Breast epithelium (tissue), 4 donors: ENCODE measurements around the gene PKNOX2. TPM values are rescaled to one million over a fixed set of nuclear protein-coding genes. Genes with fewer than 3 reads are reported as not detected.

Experiments used
- DNase-seq, 2 donors: peaks; one replicate each; pipeline ENCODE4 v3.0.0-alpha.2; 2019; ENCODE audit warnings: low spot score in 2 of 2
- H3K27ac ChIP-seq, 2 donors: fragments of 200-600 bp; sonication (generic) in 1 of 2; one replicate each; pipeline ENCODE4 v1.5.1; 2016 to 2019; ENCODE audit warnings: mild to moderate bottlenecking in 1 of 2
- H3K27me3 ChIP-seq, 2 donors: fragments of 200-600 bp; sonication (generic) in 1 of 2; one replicate each; pipeline versions ENCODE4 v1.5.1 to v1.6.0; 2017 to 2019; ENCODE audit warnings: control low read depth in 1 of 2, mild to moderate bottlenecking in 1 of 2
- H3K36me3 ChIP-seq: fragments of 200-600 bp; one replicate; pipeline ENCODE4 v1.5.1; 2019
- H3K4me1 ChIP-seq, 2 donors: fragments of 200-600 bp; sonication (generic); one replicate each; pipeline ENCODE4 v1.5.1; 2016 to 2019; ENCODE audit warnings: control low read depth in 1 of 2
- H3K4me3 ChIP-seq, 3 donors: fragments of 200-600 bp; sonication (generic); 1 replicate in 2 of 3; 2 replicates in 1 of 3; pipeline ENCODE4 v1.5.1; 2016 to 2019; ENCODE audit warnings: mild to moderate bottlenecking in 3 of 3, moderate library complexity in 2 of 3
- H3K9me3 ChIP-seq, 2 donors: fragments of 200-600 bp; sonication (generic) in 1 of 2; one replicate each; pipeline ENCODE4 v1.5.1; 2016 to 2019; ENCODE audit warnings: control low read depth in 1 of 2
- CTCF ChIP-seq, 3 donors: fragments of 450-650 bp; IDR thresholded peaks; one replicate each; pipeline ENCODE4 v1.5.1; 2016 to 2017; ENCODE audit warnings: antibody characterized with exemption in 3 of 3, mild to moderate bottlenecking in 3 of 3, moderate library complexity in 3 of 3
- POLR2A ChIP-seq: fragments of 450-650 bp; IDR thresholded peaks from one replicate; pipeline ENCODE4 v1.6.1; 2016; ENCODE audit warnings: antibody characterized with exemption, mild to moderate bottlenecking, moderate library complexity
- POLR2AphosphoS5 ChIP-seq, 3 donors: sonication (generic); formaldehyde crosslinking; IDR thresholded peaks; one replicate each; pipeline ENCODE4 v1.6.1; 2017; ENCODE audit warnings: antibody characterized with exemption in 3 of 3
- intact Hi-C: fragments of 100-400 bp; cut with DNase I; formaldehyde crosslinking; loops from one replicate; pipeline ENCODE4 v1.15.1; 2023; ENCODE audit warnings: low total_unique reads
- total RNA-seq, 3 donors: library from RNA; depleted of rRNA; stranded (reverse); fragments of >200 nt; gene quantifications; one replicate each; pipeline ENCODE4 v1.1.0, GENCODE V29; 2016

PKNOX2 gene
- total RNA-seq, 3 donors from 2014 or later = 0.32 to 1.0 (median 0.66) TPM

- TF ChIP-seq CTCF (IDR thresholded peaks at IDR 0.05) (no peak), POLR2A (no peak), POLR2AphosphoS5 (IDR thresholded peaks at IDR 0.05) (no peak)
- Histone ChIP-seq H3K4me3 (no peak overlapping the region), H3K4me1 (no peaks in the 10 kb centered on the region), H3K27ac (no peak overlapping the region), H3K9me3 (no peaks in the 10 kb centered on the region), H3K27me3 (no peaks in the 10 kb centered on the region), H3K36me3 (no peaks in the 10 kb centered on the region)
- intact Hi-C loops = no loop called here
- DNase-seq = no peak
These were observed 87.4 kb downstream of the PKNOX2 start for GRCh38 chr11:125251956-125252355.

GRCh38 chr11:125253289-125253688 is 88.7 kb downstream of the PKNOX2 start:
- Histone ChIP-seq H3K27ac (no peak overlapping the region), H3K4me3 (no peak overlapping the region), H3K4me1 (no peaks in the 10 kb centered on the region), H3K9me3 (no peaks in the 10 kb centered on the region), H3K27me3 (no peaks in the 10 kb centered on the region), H3K36me3 (no peaks in the 10 kb centered on the region)
- TF ChIP-seq CTCF (IDR thresholded peaks at IDR 0.05) = no peak
- no peak for TF ChIP-seq POLR2A
- TF ChIP-seq POLR2AphosphoS5 (IDR thresholded peaks at IDR 0.05) = no peak
- DNase-seq = no peak
- intact Hi-C loops = no loop called here

GRCh38 chr11:125253795-125254525 is 89.4 kb downstream of the PKNOX2 start:
- DNase-seq = no peak
- no peak overlapping the region for H3K27ac ChIP-seq
- no peaks in the 10 kb centered on the region for H3K36me3 ChIP-seq
- H3K9me3 ChIP-seq = no peaks in the 10 kb centered on the region
- H3K4me1 ChIP-seq = no peaks in the 10 kb centered on the region
- TF ChIP-seq CTCF (IDR thresholded peaks at IDR 0.05) = no peak
- TF ChIP-seq POLR2A = no peak
- no peak for TF ChIP-seq POLR2AphosphoS5 (IDR thresholded peaks at IDR 0.05)
- no peak overlapping the region for H3K4me3 ChIP-seq
- intact Hi-C loops = no loop called here
- H3K27me3 ChIP-seq = no peaks in the 10 kb centered on the region

GRCh38 chr11:125256541-125257189 is 92.1 kb downstream of the PKNOX2 start:
- DNase-seq = no peak
- intact Hi-C loops = no loop called here
- Histone ChIP-seq H3K4me1 (no peaks in the 10 kb centered on the region), H3K36me3 (no peaks in the 10 kb centered on the region), H3K27me3 (no peaks in the 10 kb centered on the region), H3K9me3 (no peaks in the 10 kb centered on the region), H3K27ac (no peak overlapping the region), H3K4me3 (no peak overlapping the region)
- no peak for TF ChIP-seq POLR2AphosphoS5 (IDR thresholded peaks at IDR 0.05)
- no peak for TF ChIP-seq CTCF (IDR thresholded peaks at IDR 0.05)
- no peak for TF ChIP-seq POLR2A

- no peaks in the 10 kb centered on the region for H3K36me3 ChIP-seq
- TF ChIP-seq CTCF (IDR thresholded peaks at IDR 0.05) (no peak), POLR2A (no peak), POLR2AphosphoS5 (IDR thresholded peaks at IDR 0.05) (no peak)
- H3K4me3 ChIP-seq = no peak overlapping the region
- no peaks in the 10 kb centered on the region for H3K9me3 ChIP-seq
- no peaks in the 10 kb centered on the region for H3K4me1 ChIP-seq
- no peak overlapping the region for H3K27ac ChIP-seq
- DNase-seq = no peak
- H3K27me3 ChIP-seq = no peaks in the 10 kb centered on the region
- intact Hi-C loops = no loop called here
These were observed 92.6 kb downstream of the PKNOX2 start for GRCh38 chr11:125257190-125257579.
